Upper lobe of right lung (tissue), 1 donor: ENCODE results near the gene YTHDC2. TPM values are rescaled to one million over a fixed set of nuclear protein-coding genes. Genes with fewer than 3 reads are reported as not detected.
A peak's percentile ranks its signal among the peaks of the same experiment; 100 is the strongest.

ENCODE experiments used
- ATAC-seq: fragments of 200-7000 bp; cut with Tn5 transposase; one replicate; pipeline ENCODE4 v1.9.1; 2020; ENCODE audit warnings: mild to moderate bottlenecking, moderate library complexity
- DNase-seq: peaks from one replicate; pipeline ENCODE4 v3.0.0-alpha.2; 2020
- H3K27ac ChIP-seq: fragments of 200-600 bp; one replicate; pipeline ENCODE4 v1.8.0; 2022
- H3K27me3 ChIP-seq: fragments of 200-600 bp; one replicate; pipeline ENCODE4 v1.8.0; 2022; ENCODE audit warnings: mild to moderate bottlenecking
- H3K36me3 ChIP-seq: fragments of 200-600 bp; one replicate; pipeline ENCODE4 v1.8.0; 2022
- H3K4me1 ChIP-seq: fragments of 200-600 bp; one replicate; pipeline ENCODE4 v1.8.0; 2022
- H3K4me3 ChIP-seq: fragments of 200-600 bp; one replicate; pipeline ENCODE4 v1.8.0; 2022; ENCODE audit warnings: mild to moderate bottlenecking
- H3K9me3 ChIP-seq: fragments of 200-600 bp; one replicate; pipeline ENCODE4 v1.8.0; 2022
- CTCF ChIP-seq: fragments of 200-600 bp; IDR thresholded peaks from one replicate; pipeline ENCODE4 v1.8.0; 2022; ENCODE audit warnings: antibody characterized with exemption
- intact Hi-C: fragments of 100-400 bp; cut with DNase I; formaldehyde crosslinking; loops from one replicate; pipeline ENCODE4 v1.11.0; 2022
- long read RNA-seq: library from polyadenylated mRNA; unstranded; transcript quantifications from one replicate; pipeline ENCODE4 v2.0.0, GENCODE V29; 2021
- total RNA-seq: library from RNA; stranded (reverse); fragmentation: NEBNext Ultra II Directional; extraction: Animal tissue kit (Norgen Biotek cat#: 25700); gene quantifications from one replicate; pipeline ENCODE4 v1.2.1, GENCODE V29; 2021
- donor health status: DM: no; HTN: yes; CAD: no; lungs with severe emphysema.

YTHDC2 gene
- 21.7 TPM for total RNA-seq
- long read RNA-seq, full-length matches to known transcripts, result 10 of 22 reads
- long read RNA-seq, partial matches to known transcripts, result 4 of 22 reads
- long read RNA-seq, other reads (novel, unspliced or antisense), result 8 of 22 reads

- peak within 1 kb of the TSS; percentile 96 for H3K27ac ChIP-seq
- H3K9me3 ChIP-seq, result no peaks in the 10 kb centered on the region
- peaks cover 8% of the 10 kb centered on the region for H3K36me3 ChIP-seq
- intact Hi-C loops, result no loop called here
- H3K4me1 ChIP-seq, result peaks cover 5% of the 10 kb centered on the region
- H3K4me3 ChIP-seq, result peak within 1 kb of the TSS; percentile 97
- ATAC-seq (peak; percentile 99), DNase-seq (peak; percentile 95)
- peak; percentile 37 for TF ChIP-seq CTCF
- H3K27me3 ChIP-seq, result peaks cover 7% of the 10 kb centered on the region
Measured at GRCh38 chr5:113513384-113514288, at the start of gene YTHDC2. Gene YTHDC2 (plus strand): TSS chr5:113513694. CDS start chr5:113513896, 202 bp downstream.

GRCh38 chr5:113474100-113474728, 39.3 kb upstream of the YTHDC2 start:
- H3K27ac ChIP-seq, result no peak overlapping the region
- no peak overlapping the region for H3K4me3 ChIP-seq
- H3K4me1 ChIP-seq, result no peaks in the 10 kb centered on the region
- H3K9me3 ChIP-seq, result no peaks in the 10 kb centered on the region
- DNase-seq (no peak), ATAC-seq (no peak)
- no peaks in the 10 kb centered on the region for H3K27me3 ChIP-seq
- intact Hi-C loops, result no loop called here
- TF ChIP-seq CTCF, result no peak
- no peaks in the 10 kb centered on the region for H3K36me3 ChIP-seq

- Histone ChIP-seq H3K4me3 (no peak overlapping the region), H3K36me3 (no peaks in the 10 kb centered on the region), H3K27me3 (no peaks in the 10 kb centered on the region), H3K4me1 (no peaks in the 10 kb centered on the region), H3K9me3 (no peaks in the 10 kb centered on the region), H3K27ac (no peak overlapping the region)
- ATAC-seq, result no peak
- no peak for DNase-seq
- no peak for TF ChIP-seq CTCF
- intact Hi-C loops, result no loop called here
Measured at GRCh38 chr5:113478691-113479090, 34.8 kb upstream of the YTHDC2 start.

GRCh38 chr5:113480243-113480642, 33.3 kb upstream of the YTHDC2 start:
- intact Hi-C loops, result no loop called here
- Histone ChIP-seq H3K4me3 (no peak overlapping the region), H3K27ac (no peak overlapping the region), H3K36me3 (no peaks in the 10 kb centered on the region), H3K27me3 (peaks cover 7% of the 10 kb centered on the region), H3K4me1 (no peaks in the 10 kb centered on the region), H3K9me3 (no peaks in the 10 kb centered on the region)
- no peak for DNase-seq
- TF ChIP-seq CTCF, result no peak
- ATAC-seq, result no peak

- peaks cover 65% of the 10 kb centered on the region for H3K27me3 ChIP-seq
- no peak for TF ChIP-seq CTCF
- DNase-seq (no peak), ATAC-seq (peak; percentile 4)
- no peak overlapping the region for H3K27ac ChIP-seq
- no peaks in the 10 kb centered on the region for H3K36me3 ChIP-seq
- H3K9me3 ChIP-seq, result peaks cover 4% of the 10 kb centered on the region
- peak overlapping the region; percentile 58 for H3K4me3 ChIP-seq
- peaks cover 22% of the 10 kb centered on the region for H3K4me1 ChIP-seq
- intact Hi-C loops, result no loop called here
Measured at GRCh38 chr5:113487416-113487780, 26.1 kb upstream of the YTHDC2 start.
